SK-N-SH (cell line): ENCODE results near the gene CFAP107.

Experiments used
- EP300 ChIP-seq, 2 experiments: IDR thresholded peaks; 2 replicates each; pipeline versions ENCODE4 v1.4.0 to v1.6.1; 2012; ENCODE audit warnings: borderline replicate concordance in 1 of 2, low read depth in 1 of 2, low read length in 1 of 2
- NFIC ChIP-seq: IDR thresholded peaks from 2 replicates; pipeline ENCODE4 v1.4.0; 2012; ENCODE audit warnings: borderline replicate concordance
- POLR2AphosphoS5 ChIP-seq: IDR thresholded peaks from 2 replicates; pipeline ENCODE4 v1.6.1; 2012; ENCODE audit warnings: low read depth, low read length
- RFX5 ChIP-seq: IDR thresholded peaks from 2 replicates; pipeline ENCODE4 v1.6.1; 2012; ENCODE audit warnings: mild to moderate bottlenecking, improper control_type of control experiment, low read length
- TAF1 ChIP-seq: IDR thresholded peaks from 2 replicates; pipeline ENCODE4 v1.6.1; 2012; ENCODE audit warnings: low read depth, mild to moderate bottlenecking, low read length, moderate library complexity, borderline replicate concordance
- YY1 ChIP-seq: IDR thresholded peaks from 2 replicates; pipeline ENCODE4 v1.4.0; 2012; ENCODE audit warnings: low read depth, mild to moderate bottlenecking
- TF ChIP-seq, protein P1 (sequence below): fragments of 200-600 bp; sonication (generic); IDR thresholded peaks from 2 replicates; pipeline ENCODE4 v1.6.1; 2017; ENCODE audit warnings: antibody characterized with exemption, mild to moderate bottlenecking, moderate library complexity
- TF ChIP-seq, protein P2 (sequence below): IDR thresholded peaks from 2 replicates; pipeline ENCODE4 v1.6.1; 2012; ENCODE audit warnings: mild to moderate bottlenecking, low read depth, low read length, moderate library complexity
- TF ChIP-seq, protein P3 (sequence below): IDR thresholded peaks from 2 replicates; pipeline ENCODE4 v1.4.0; 2012; ENCODE audit warnings: low read depth
- TF ChIP-seq, protein P4 (sequence below): fragments of 150-350 bp; IDR thresholded peaks from 2 replicates; pipeline ENCODE4 v1.6.1; 2017; ENCODE audit warnings: antibody characterized with exemption, low read length, low read depth, borderline replicate concordance

DNA sequence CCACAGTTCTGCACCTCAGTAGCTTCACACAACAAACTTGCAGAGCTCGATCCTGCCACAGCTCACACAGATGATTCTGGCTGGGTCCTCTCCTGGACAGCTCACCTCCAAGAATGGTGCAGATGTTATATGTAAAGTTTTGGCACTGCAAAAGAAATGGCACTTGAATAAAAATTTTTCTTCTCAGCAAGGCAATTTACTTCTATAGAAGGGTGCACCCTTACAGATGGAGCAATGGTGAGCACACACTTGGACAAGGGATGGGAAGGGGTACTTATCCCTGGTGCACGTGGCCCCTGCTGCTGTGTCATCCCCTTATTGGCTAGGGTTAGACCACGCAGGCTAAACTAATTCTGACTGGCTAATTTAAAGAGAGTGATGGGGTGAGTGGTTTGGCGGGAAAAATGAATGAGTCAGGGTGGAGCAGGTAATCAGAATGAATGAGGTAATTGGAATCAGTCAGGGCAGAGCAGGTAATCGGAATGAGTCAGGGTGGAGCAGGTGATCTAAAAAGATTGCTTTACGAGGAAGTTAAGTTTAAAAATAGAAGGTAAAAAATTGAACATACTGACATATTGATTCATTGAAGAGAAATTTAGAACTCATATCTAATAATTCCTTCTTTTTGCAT is 42.1 kb upstream of the CFAP107 start:
- TF ChIP-seq RFX5, result no peak
- TF ChIP-seq, protein P1, sequence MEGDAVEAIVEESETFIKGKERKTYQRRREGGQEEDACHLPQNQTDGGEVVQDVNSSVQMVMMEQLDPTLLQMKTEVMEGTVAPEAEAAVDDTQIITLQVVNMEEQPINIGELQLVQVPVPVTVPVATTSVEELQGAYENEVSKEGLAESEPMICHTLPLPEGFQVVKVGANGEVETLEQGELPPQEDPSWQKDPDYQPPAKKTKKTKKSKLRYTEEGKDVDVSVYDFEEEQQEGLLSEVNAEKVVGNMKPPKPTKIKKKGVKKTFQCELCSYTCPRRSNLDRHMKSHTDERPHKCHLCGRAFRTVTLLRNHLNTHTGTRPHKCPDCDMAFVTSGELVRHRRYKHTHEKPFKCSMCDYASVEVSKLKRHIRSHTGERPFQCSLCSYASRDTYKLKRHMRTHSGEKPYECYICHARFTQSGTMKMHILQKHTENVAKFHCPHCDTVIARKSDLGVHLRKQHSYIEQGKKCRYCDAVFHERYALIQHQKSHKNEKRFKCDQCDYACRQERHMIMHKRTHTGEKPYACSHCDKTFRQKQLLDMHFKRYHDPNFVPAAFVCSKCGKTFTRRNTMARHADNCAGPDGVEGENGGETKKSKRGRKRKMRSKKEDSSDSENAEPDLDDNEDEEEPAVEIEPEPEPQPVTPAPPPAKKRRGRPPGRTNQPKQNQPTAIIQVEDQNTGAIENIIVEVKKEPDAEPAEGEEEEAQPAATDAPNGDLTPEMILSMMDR, result no peak
- no peak for TF ChIP-seq EP300 (IDR thresholded peaks at IDR 0.05; ENCODE audit: borderline replicate concordance in 1 of 2, low read depth in 1 of 2, low read length in 1 of 2)
- TF ChIP-seq YY1, result no peak
- TF ChIP-seq, protein P2, sequence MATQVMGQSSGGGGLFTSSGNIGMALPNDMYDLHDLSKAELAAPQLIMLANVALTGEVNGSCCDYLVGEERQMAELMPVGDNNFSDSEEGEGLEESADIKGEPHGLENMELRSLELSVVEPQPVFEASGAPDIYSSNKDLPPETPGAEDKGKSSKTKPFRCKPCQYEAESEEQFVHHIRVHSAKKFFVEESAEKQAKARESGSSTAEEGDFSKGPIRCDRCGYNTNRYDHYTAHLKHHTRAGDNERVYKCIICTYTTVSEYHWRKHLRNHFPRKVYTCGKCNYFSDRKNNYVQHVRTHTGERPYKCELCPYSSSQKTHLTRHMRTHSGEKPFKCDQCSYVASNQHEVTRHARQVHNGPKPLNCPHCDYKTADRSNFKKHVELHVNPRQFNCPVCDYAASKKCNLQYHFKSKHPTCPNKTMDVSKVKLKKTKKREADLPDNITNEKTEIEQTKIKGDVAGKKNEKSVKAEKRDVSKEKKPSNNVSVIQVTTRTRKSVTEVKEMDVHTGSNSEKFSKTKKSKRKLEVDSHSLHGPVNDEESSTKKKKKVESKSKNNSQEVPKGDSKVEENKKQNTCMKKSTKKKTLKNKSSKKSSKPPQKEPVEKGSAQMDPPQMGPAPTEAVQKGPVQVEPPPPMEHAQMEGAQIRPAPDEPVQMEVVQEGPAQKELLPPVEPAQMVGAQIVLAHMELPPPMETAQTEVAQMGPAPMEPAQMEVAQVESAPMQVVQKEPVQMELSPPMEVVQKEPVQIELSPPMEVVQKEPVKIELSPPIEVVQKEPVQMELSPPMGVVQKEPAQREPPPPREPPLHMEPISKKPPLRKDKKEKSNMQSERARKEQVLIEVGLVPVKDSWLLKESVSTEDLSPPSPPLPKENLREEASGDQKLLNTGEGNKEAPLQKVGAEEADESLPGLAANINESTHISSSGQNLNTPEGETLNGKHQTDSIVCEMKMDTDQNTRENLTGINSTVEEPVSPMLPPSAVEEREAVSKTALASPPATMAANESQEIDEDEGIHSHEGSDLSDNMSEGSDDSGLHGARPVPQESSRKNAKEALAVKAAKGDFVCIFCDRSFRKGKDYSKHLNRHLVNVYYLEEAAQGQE, result no peak
- TF ChIP-seq, protein P3, sequence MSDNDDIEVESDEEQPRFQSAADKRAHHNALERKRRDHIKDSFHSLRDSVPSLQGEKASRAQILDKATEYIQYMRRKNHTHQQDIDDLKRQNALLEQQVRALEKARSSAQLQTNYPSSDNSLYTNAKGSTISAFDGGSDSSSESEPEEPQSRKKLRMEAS, result no peak
- no peak for TF ChIP-seq TAF1
- no peak for TF ChIP-seq POLR2AphosphoS5
- TF ChIP-seq NFIC, result no peak
- TF ChIP-seq, protein P4, sequence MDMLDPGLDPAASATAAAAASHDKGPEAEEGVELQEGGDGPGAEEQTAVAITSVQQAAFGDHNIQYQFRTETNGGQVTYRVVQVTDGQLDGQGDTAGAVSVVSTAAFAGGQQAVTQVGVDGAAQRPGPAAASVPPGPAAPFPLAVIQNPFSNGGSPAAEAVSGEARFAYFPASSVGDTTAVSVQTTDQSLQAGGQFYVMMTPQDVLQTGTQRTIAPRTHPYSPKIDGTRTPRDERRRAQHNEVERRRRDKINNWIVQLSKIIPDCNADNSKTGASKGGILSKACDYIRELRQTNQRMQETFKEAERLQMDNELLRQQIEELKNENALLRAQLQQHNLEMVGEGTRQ, result no peak
